IMR-90 (cell line): ENCODE data around the gene SUGCT. TPM values are rescaled to one million over a fixed set of nuclear protein-coding genes. Genes with fewer than 3 reads are reported as not detected.

Experiments
- ATAC-seq: fragments of 200-7000 bp; cut with Tn5 transposase; 2 replicates; pipeline ENCODE4 v1.9.1; 2020; ENCODE audit warnings: low read depth, mild to moderate bottlenecking, moderate library complexity
- BruUV-seq: library from RNA; stranded (reverse); fragments of 400-500 nt; replicated peaks from 2 replicates; lab custom pipeline; 2021; lab: Mats Ljungman, UMichigan
- CTCF ChIA-PET: fragments of 300-600 bp; formaldehyde crosslinking; extraction: SDS; loops from one replicate; lab custom pipeline; 2021; ENCODE audit warnings: antibody characterized with exemption; lab: Yijun Ruan, JAX
- POLR2A ChIA-PET: fragments of 300-600 bp; sonication (Branson Sonifier 250); formaldehyde crosslinking; loops from one replicate; lab custom pipeline; 2022; ENCODE audit warnings: antibody characterized with exemption; ENCODE audit not compliant: unreplicated experiment; lab: Charles Lee
- DNase-seq: peaks from one replicate; pipeline ENCODE4 v3.0.0; 2013
- H2AFZ ChIP-seq: replicated peaks from 2 replicates; pipeline ENCODE3; 2013; ENCODE audit warnings: low read length, mild to moderate bottlenecking; ENCODE audit not compliant: poor library complexity
- H2AK5ac ChIP-seq: 2 replicates; pipeline ENCODE4 v1.6.1; 2013; ENCODE audit warnings: low read depth, low read length, inconsistent platforms
- H2AK9ac ChIP-seq: replicated peaks from 2 replicates; pipeline ENCODE3; 2013; ENCODE audit warnings: mild to moderate bottlenecking, low read depth, low read length, moderate library complexity; ENCODE audit not compliant: poor library complexity
- H2BK120ac ChIP-seq: 2 replicates; pipeline ENCODE4 v1.6.1; 2013; ENCODE audit warnings: low read depth, low read length, inconsistent platforms
- H2BK15ac ChIP-seq: 3 replicates; pipeline ENCODE4 v1.6.1; 2013; ENCODE audit warnings: low read depth, low read length, inconsistent platforms
- H2BK20ac ChIP-seq: 2 replicates; pipeline ENCODE4 v1.6.1; 2013; ENCODE audit warnings: low read depth, mild to moderate bottlenecking, inconsistent platforms, low read length, moderate library complexity
- H2BK5ac ChIP-seq: 2 replicates; pipeline ENCODE4 v1.6.1; 2013; ENCODE audit warnings: mild to moderate bottlenecking, low read depth, low read length, inconsistent platforms; ENCODE audit not compliant: poor library complexity, severe bottlenecking
- H3K14ac ChIP-seq: replicated peaks from 2 replicates; pipeline ENCODE4 v1.6.1; 2013; ENCODE audit warnings: low read depth, low read length, inconsistent platforms
- H3K18ac ChIP-seq: 2 replicates; pipeline ENCODE4 v1.6.1; 2013; ENCODE audit warnings: low read depth, low read length, control low read depth
- H3K23ac ChIP-seq: 2 replicates; pipeline ENCODE4 v1.6.1; 2013; ENCODE audit warnings: low read depth, low read length, inconsistent platforms
- H3K27ac ChIP-seq: 2 replicates; pipeline ENCODE4 v1.5.1; 2013; ENCODE audit warnings: mild to moderate bottlenecking, control low read depth, low read length; ENCODE audit not compliant: insufficient read depth
- H3K27me3 ChIP-seq: 2 replicates; pipeline ENCODE4 v1.6.1; 2013; ENCODE audit warnings: low read length; ENCODE audit not compliant: control insufficient read depth, insufficient read depth
- H3K36me3 ChIP-seq: 2 replicates; pipeline ENCODE4 v1.6.1; 2013; ENCODE audit warnings: low read length, mixed read lengths; ENCODE audit not compliant: control insufficient read depth, insufficient read depth
- H3K4ac ChIP-seq: 2 replicates; pipeline ENCODE4 v1.6.1; 2013; ENCODE audit warnings: low read depth, low read length, inconsistent platforms
- H3K4me1 ChIP-seq: 2 replicates; pipeline ENCODE4 v1.6.1; 2013; ENCODE audit warnings: low read length, mixed read lengths; ENCODE audit not compliant: control insufficient read depth, insufficient read depth
- H3K4me2 ChIP-seq: 2 replicates; pipeline ENCODE4 v1.6.1; 2013; ENCODE audit warnings: low read depth, mild to moderate bottlenecking, control low read depth, low read length, moderate library complexity
- H3K4me3 ChIP-seq: 2 replicates; pipeline ENCODE4 v1.5.1; 2013; ENCODE audit warnings: low read depth, mild to moderate bottlenecking, control low read depth, low read length, moderate library complexity; ENCODE audit not compliant: insufficient read depth
- H3K56ac ChIP-seq: 2 replicates; pipeline ENCODE4 v1.6.1; 2013; ENCODE audit warnings: low read length, inconsistent platforms; ENCODE audit not compliant: insufficient read depth; ENCODE audit errors: extremely low read depth
- H3K79me1 ChIP-seq, 2 experiments: 2 replicates each; pipeline ENCODE4 v1.6.1; 2013; ENCODE audit warnings: low read length in 2 of 2, inconsistent platforms in 1 of 2, low read depth in 1 of 2
- H3K9ac ChIP-seq: 2 replicates; pipeline ENCODE4 v1.6.1; 2013; ENCODE audit warnings: low read depth, low read length, control low read depth
- H3K9me1 ChIP-seq: 2 replicates; pipeline ENCODE4 v1.6.1; 2013; ENCODE audit warnings: low read length, inconsistent platforms; ENCODE audit not compliant: insufficient read depth
- H3K9me3 ChIP-seq: 2 replicates; pipeline ENCODE4 v1.6.1; 2013; ENCODE audit warnings: low read length; ENCODE audit not compliant: control insufficient read depth, insufficient read depth
- H4K20me1 ChIP-seq: 2 replicates; pipeline ENCODE4 v1.6.1; 2013; ENCODE audit warnings: low read length, inconsistent platforms; ENCODE audit not compliant: insufficient read depth
- H4K5ac ChIP-seq: 2 replicates; pipeline ENCODE4 v1.6.1; 2013; ENCODE audit warnings: mild to moderate bottlenecking, low read depth, low read length, control low read depth
- H4K8ac ChIP-seq, 2 experiments: 2 replicates each; pipeline ENCODE4 v1.6.1; 2013; ENCODE audit warnings: low read depth in 2 of 2, low read length in 2 of 2, control low read depth in 1 of 2, inconsistent platforms in 1 of 2
- H4K91ac ChIP-seq: 2 replicates; pipeline ENCODE4 v1.6.1; 2013; ENCODE audit warnings: low read depth, low read length, inconsistent platforms; ENCODE audit not compliant: insufficient read depth
- MXI1 ChIP-seq: IDR thresholded peaks from 2 replicates; pipeline ENCODE4 v1.6.1; 2012; ENCODE audit warnings: low read depth, mild to moderate bottlenecking, low read length, moderate library complexity, borderline replicate concordance
- NFE2L2 ChIP-seq: fragments of 150-350 bp; IDR thresholded peaks from 2 replicates; pipeline ENCODE4 v1.6.1; 2016; ENCODE audit warnings: low read depth, mild to moderate bottlenecking, low read length
- RAD21 ChIP-seq: IDR thresholded peaks from 2 replicates; pipeline ENCODE4 v1.6.1; 2012; ENCODE audit warnings: low read length, improper control_type of control experiment
- WGBS, 2 experiments: methylation state at CpG; one replicate each; pipeline versions ENCODE4 v1.1.5 to v1.1.7; 2013; ENCODE audit warnings: missing lambda C conversion rate in 2 of 2; ENCODE audit not compliant: insufficient read length in 1 of 2; ENCODE audit errors: extremely low coverage in 2 of 2; 5-methylcytosine and 5-hydroxymethylcytosine counted together
- dilution Hi-C: fragments of 300-500 bp; cut with HindIII; formaldehyde crosslinking; loops from one replicate; pipeline ENCODE4 v1.14.3; 2018; ENCODE audit warnings: low sequenced_read_pairs; ENCODE audit not compliant: unreplicated experiment
- in situ Hi-C: fragments of 300-500 bp; cut with MboI; formaldehyde crosslinking; loops from 3 replicates; pipeline ENCODE4 v1.14.3; 2019; ENCODE audit warnings: low sequenced_read_pairs, inconsistent platforms, mixed read lengths
- intact Hi-C: fragments of 100-400 bp; cut with micrococcal nuclease; formaldehyde crosslinking; loops from 2 replicates; pipeline ENCODE4 v1.10.0; 2022
- polyA plus RNA-seq, 3 experiments: library from polyadenylated mRNA; depleted of rRNA; stranded (reverse); fragments of >200 nt; gene quantifications; 2 replicates each; pipeline ENCODE4 v1.2.3, GENCODE V29; 2012; ENCODE audit warnings: low replicate concordance in 1 of 3
- total RNA-seq: library from RNA; depleted of rRNA; stranded (reverse); fragments of >200 nt; gene quantifications from 2 replicates; pipeline ENCODE4 v1.2.3, GENCODE V29; 2012

Gene SUGCT
- total and polyA plus RNA-seq, 2 of the 4 experiments (the other 2 are of a cell fraction): 5.9 to 8.3 TPM

DNA sequence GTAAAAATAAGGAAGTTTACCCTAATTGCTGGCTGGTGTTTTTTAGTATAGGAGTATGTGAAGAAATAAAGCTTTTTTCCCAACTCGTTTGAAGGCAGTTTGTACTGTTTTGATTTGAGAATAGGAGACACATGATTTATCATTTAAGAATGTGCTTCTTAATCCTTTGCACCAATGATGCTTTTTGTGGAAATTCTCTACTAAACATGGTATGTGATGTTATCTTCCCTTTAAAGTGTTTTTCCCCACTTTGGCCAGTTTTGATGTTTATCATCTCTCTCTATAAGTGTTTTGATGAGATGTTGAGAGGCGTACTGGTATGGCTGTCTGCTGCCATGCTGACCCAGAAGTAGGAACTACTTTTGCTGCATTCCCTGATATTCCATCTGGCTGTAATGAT, 85.1 kb downstream of the SUGCT start:
- CTCF ChIA-PET: interaction anchor here (0.5 kb wide), 1 partner anchor 16 kb away, joined by 7 read pairs; no protein-coding TSS in a partner anchor

More for the DNA sequence above, 85.1 kb downstream of the SUGCT start:
- peak overlapping the region; percentile 76 for H3K56ac ChIP-seq
- TF ChIP-seq MXI1: no peak
- no peak for TF ChIP-seq RAD21
- TF ChIP-seq NFE2L2: no peak
- ATAC-seq: peak; percentile 40
- H2AK9ac ChIP-seq: no peak overlapping the region
- H4K91ac ChIP-seq: peak overlapping the region; percentile 81
- no CpG with 5 or more reads among the region's 2 CpGs for WGBS, 2 experiments
- no peak overlapping the region for H3K4me3 ChIP-seq
- peak overlapping the region; percentile 98 for H2BK5ac ChIP-seq
- peak overlapping the region; percentile 78 for H3K23ac ChIP-seq
- H4K20me1 ChIP-seq: no peaks in the 10 kb centered on the region
- H3K14ac ChIP-seq: peak overlapping the region; percentile 79; the same call in 1 of the 2 replicates
- H3K4me1 ChIP-seq: peaks cover 16% of the 10 kb centered on the region
- in situ Hi-C loops (no loop called here), intact Hi-C loops (loop anchor here (2.0 kb wide), 1 partner anchor 85 kb away; the partner anchor contains the start of genes MPLKIP and SUGCT), dilution Hi-C loops (no loop called here)
- H3K18ac ChIP-seq: peak overlapping the region; percentile 73; the same call in 1 of the 2 replicates
- H2BK120ac ChIP-seq: peak overlapping the region; percentile 100
- peak overlapping the region; percentile 81; the same call in 1 of the 3 replicates for H2BK15ac ChIP-seq
- no peaks in the 10 kb centered on the region for H3K27me3 ChIP-seq
- H3K4me2 ChIP-seq: peak overlapping the region; percentile 27; the same call in 1 of the 2 replicates
- DNase-seq: peak; percentile 71
- peak overlapping the region; percentile 14; the same call in 1 of the 2 replicates for H4K5ac ChIP-seq
- no peak overlapping the region for H2AFZ ChIP-seq
- H2AK5ac ChIP-seq: peak overlapping the region; percentile 72
- peak overlapping the region; percentile 96 for H3K27ac ChIP-seq
- H3K4ac ChIP-seq: peak overlapping the region; percentile 76
- peak overlapping the region; percentile 59 to 85; a peak in 3 of 4 replicates for H4K8ac ChIP-seq
- peaks cover 0 to 3% of the 10 kb centered on the region in 2 experiments; a peak in 1 of 4 replicates for H3K79me1 ChIP-seq
- no peaks in the 10 kb centered on the region for H3K9me3 ChIP-seq
- no peaks in the 10 kb centered on the region for H3K36me3 ChIP-seq
- POLR2A ChIA-PET: no interaction called here
- peaks cover 13% of the 10 kb centered on the region for H3K9me1 ChIP-seq
- no peak overlapping the region for H3K9ac ChIP-seq
- H2BK20ac ChIP-seq: peak overlapping the region; percentile 89
- no TSS peak for BruUV-seq
